Measurements from ENCODE around the gene PC. TPM values are rescaled to one million over a fixed set of nuclear protein-coding genes. Genes with fewer than 3 reads are reported as not detected.
"Not testable (repeated sequence)": the region's sequence is repeated elsewhere in the genome, so short reads cannot be mapped to it uniquely, and the experiment has no call there.

The PC gene
- 11.9 and 18.4 TPM in 2 replicates for total RNA-seq (2014; rRNA removed; shearing (Covaris generic); ENCODE audit: low replicate concordance)

DNA sequence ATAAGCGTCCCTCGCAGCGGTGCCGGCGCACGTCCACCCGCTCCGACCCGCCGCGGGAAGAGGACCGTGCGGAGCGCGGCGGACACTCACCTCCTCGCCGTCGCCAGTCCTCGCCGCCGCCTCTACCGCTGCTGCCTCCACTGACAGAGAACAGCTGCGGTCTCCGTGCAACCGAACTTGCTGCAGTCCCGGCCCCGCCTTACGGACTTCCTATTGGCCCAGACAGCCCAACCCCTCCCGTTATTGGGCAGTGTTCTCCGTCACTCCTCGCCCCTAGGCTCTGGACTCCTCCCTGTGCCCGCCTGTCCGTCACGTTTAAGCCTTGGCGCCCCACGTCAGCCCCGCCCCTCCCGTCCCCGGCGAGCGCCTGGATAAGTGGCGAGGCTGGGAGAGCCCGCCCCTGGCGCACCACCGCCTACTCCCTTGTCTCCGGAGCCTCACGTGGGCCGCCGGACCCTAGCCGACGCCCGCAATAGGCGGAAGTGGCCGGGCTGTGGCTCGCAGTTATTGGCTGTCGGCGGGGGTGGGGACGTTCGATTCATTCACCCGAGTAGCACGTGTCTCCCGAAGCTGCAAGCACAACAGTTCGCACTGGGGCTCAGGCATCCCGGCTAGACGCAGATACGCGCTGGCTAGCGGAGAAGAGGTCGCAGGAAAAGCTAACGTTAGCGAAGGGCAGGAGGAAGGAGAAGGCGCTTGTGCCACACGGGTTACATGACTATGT lies at the start of gene PC:
Gene PC (minus strand): TSS at position 152 of the 724 bp plus-strand sequence. CDS start 86,224 bp downstream, outside the sequence.
- in situ Hi-C loops (cut with HindIII; ENCODE audit: low pct_unique_long_range_greater_than_20kb, low sequenced_read_pairs): no loop called here
- DNase-seq (ENCODE audit: low read depth): peak; percentile 99

- in situ Hi-C loops (cut with HindIII; ENCODE audit: low pct_unique_long_range_greater_than_20kb, low sequenced_read_pairs): no loop called here
Measured at GRCh38 chr11:67007126-67007525, 48.9 kb upstream of the PC start.

GRCh38 chr11:67006029-67006884 lies 48.1 kb upstream of the PC start:
- in situ Hi-C loops (cut with HindIII; ENCODE audit: low pct_unique_long_range_greater_than_20kb, low sequenced_read_pairs): no loop called here

More at GRCh38 chr11:67007126-67007525, 48.9 kb upstream of the PC start:
- DNase-seq (ENCODE audit: low read depth): no peak

DNA sequence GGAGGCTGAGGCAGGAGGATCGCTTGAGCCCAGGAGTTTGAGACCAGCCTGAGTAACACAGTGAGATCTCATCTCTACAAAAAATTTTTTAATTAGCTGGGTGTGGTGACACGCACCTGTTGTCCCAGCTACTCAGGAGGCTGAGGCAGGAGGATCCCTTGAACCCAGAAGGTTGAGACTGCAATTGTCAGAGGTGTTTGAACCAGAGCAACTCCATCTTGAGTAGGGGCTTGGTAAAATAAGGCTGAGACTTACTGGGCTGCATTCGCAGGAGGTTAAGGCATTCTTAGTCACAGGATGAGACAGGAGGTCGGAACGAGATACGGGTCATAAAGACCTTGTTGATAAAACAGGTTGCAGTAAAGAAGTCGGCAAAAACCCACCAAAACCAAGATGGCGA lies 47.0 kb upstream of the PC start:
- in situ Hi-C loops (cut with HindIII; ENCODE audit: low pct_unique_long_range_greater_than_20kb, low sequenced_read_pairs); DNase-seq (ENCODE audit: low read depth): not testable (repeated sequence)

More at GRCh38 chr11:67006029-67006884, 48.1 kb upstream of the PC start:
- peak; percentile 46 for DNase-seq (ENCODE audit: low read depth)

DNA sequence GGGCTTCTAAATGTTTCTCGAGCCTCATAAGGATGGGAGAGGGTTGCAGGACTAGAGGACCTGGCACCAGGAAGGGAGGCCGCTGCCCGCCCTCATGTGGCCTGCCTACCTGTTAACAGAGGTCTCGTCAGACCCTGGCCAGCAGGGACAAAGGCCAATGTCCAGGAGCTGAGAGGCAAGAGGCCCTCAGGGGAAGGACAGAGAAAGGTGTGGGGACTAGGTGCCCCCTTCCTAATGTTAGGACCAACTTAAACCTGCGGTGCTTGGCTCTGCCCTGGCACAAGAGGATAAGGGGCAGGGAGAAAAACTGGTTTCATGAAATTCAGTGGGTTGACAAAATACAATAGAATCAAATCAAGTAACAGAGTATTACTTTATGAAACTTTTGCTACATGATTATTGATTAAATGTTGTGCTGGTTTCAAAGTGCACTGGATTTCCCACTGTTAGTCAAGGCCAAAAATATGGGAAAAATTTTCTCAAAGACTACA lies 44.8 kb upstream of the PC start:
- in situ Hi-C loops (cut with HindIII; ENCODE audit: low pct_unique_long_range_greater_than_20kb, low sequenced_read_pairs): no loop called here
- DNase-seq (ENCODE audit: low read depth): no peak

GRCh38 chr11:67002297-67002913 lies 44.2 kb upstream of the PC start:
- no peak for DNase-seq (ENCODE audit: low read depth)
- in situ Hi-C loops (cut with HindIII; ENCODE audit: low pct_unique_long_range_greater_than_20kb, low sequenced_read_pairs): no loop called here

- DNase-seq (ENCODE audit: low read depth): no peak
- in situ Hi-C loops (cut with HindIII; ENCODE audit: low pct_unique_long_range_greater_than_20kb, low sequenced_read_pairs): no loop called here
Measured at GRCh38 chr11:67001332-67001731, 43.1 kb upstream of the PC start.

GRCh38 chr11:66999555-66999954 lies 41.4 kb upstream of the PC start:
- in situ Hi-C loops (cut with HindIII; ENCODE audit: low pct_unique_long_range_greater_than_20kb, low sequenced_read_pairs): no loop called here
- DNase-seq (ENCODE audit: low read depth): no peak

- in situ Hi-C loops (cut with HindIII; ENCODE audit: low pct_unique_long_range_greater_than_20kb, low sequenced_read_pairs): no loop called here
- DNase-seq (ENCODE audit: low read depth): peak; percentile 54
Measured at GRCh38 chr11:66996609-66997273, 38.6 kb upstream of the PC start.

GRCh38 chr11:66992041-66992440 lies 33.9 kb upstream of the PC start:
- in situ Hi-C loops (cut with HindIII; ENCODE audit: low pct_unique_long_range_greater_than_20kb, low sequenced_read_pairs): no loop called here
- no peak for DNase-seq (ENCODE audit: low read depth)

DNA sequence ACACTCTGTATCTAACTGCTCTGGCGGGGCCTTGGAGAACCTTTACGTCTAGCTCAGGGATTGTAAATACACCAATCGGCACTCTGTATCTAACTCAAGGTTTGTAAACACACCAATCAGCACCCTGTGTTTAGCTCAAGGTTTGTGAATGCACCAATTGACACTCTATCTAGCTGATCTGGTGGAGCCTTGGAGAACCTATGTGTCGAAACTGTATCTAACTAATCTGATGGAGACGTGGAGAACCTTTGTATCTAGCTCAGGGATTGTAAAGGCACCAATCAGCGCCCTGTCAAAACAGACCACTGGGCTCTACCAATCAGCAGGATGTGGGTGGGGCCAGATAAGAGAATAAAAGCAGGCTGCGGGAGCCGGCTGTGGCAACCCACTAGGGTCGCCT lies 31.2 kb upstream of the PC start:
- in situ Hi-C loops (cut with HindIII; ENCODE audit: low pct_unique_long_range_greater_than_20kb, low sequenced_read_pairs); DNase-seq (ENCODE audit: low read depth): not testable (repeated sequence)

GRCh38 chr11:66988741-66989140 lies 30.6 kb upstream of the PC start:
- in situ Hi-C loops (cut with HindIII; ENCODE audit: low pct_unique_long_range_greater_than_20kb, low sequenced_read_pairs); DNase-seq (ENCODE audit: low read depth): not testable (repeated sequence)

GRCh38 chr11:66987924-66988637 lies 29.9 kb upstream of the PC start:
- no peak for DNase-seq (ENCODE audit: low read depth)
- in situ Hi-C loops (cut with HindIII; ENCODE audit: low pct_unique_long_range_greater_than_20kb, low sequenced_read_pairs): no loop called here

DNA sequence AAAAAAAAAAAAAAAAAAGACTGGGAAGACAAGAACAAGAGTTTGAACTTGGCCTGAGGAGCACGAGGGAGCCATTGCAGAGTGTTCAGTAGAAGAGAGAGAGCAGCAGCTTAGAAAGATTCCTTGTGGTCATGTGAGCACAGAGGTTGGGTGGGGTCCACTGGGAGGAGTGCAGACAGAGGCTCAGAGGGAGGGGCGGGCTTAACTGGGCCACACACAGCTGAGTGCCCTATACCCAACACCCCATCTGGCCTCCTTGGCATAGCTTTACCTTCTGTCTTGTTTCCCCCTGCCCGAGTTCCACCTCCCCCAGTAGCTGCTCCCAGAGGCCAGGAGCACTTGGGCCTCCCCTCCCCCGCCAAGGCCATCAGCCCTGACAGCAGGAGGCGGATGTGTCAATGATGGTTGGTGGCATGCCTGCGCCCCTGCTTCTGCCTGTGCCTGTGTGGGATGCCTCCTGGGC lies 29.0 kb upstream of the PC start:
- in situ Hi-C loops (cut with HindIII; ENCODE audit: low pct_unique_long_range_greater_than_20kb, low sequenced_read_pairs): no loop called here
- no peak for DNase-seq (ENCODE audit: low read depth)

- DNase-seq (ENCODE audit: low read depth): no peak
- in situ Hi-C loops (cut with HindIII; ENCODE audit: low pct_unique_long_range_greater_than_20kb, low sequenced_read_pairs): no loop called here
Measured at GRCh38 chr11:66986178-66986545, 28.0 kb upstream of the PC start.

DNA sequence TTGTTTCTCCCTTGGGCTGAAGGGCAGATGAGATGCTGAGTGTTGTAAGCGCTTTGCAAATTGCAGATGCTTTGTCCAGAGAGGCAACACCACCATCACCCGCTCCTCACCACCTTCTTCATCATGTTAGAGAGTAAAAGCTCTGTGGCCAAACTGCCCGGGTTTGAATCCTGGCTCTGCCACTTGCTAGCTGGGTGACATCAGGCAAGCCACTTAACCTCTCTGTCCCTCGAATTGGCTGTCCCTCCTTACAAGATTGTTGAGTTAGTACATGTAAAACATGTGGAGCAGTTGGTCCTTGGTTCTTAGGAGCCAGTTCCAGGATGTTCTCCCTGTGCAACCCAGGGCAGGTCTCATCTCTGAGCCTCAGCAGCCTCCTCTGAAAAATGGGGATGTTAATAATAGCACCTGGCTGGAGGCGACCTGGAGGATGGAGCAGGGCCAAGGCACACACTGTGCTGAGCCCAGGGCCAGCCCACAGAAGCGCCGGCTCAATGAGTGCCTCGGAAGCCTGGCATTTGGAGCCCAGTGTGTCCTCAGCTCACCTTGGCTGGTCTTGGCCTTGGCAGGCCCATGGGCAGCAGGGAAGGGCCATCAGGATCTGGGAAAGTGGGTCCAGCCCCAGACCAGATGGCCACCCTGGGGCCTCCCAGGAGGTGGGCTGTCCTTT lies 27.5 kb upstream of the PC start:
- DNase-seq (ENCODE audit: low read depth): no peak
- in situ Hi-C loops (cut with HindIII; ENCODE audit: low pct_unique_long_range_greater_than_20kb, low sequenced_read_pairs): no loop called here

- no peak for DNase-seq (ENCODE audit: low read depth)
- in situ Hi-C loops (cut with HindIII; ENCODE audit: low pct_unique_long_range_greater_than_20kb, low sequenced_read_pairs): no loop called here
Measured at GRCh38 chr11:66983275-66983924, 25.2 kb upstream of the PC start.

All from Caki2 (cell line).